HG02798 (cell line): ENCODE measurements around the gene RALGPS2.

Source experiments
- ATAC-seq: cut with Tn5 transposase; IDR thresholded peaks from one replicate; pipeline ENCODE4 v1.9.1; 2021; ENCODE audit warnings: mild to moderate bottlenecking; ENCODE audit not compliant: unreplicated experiment, poor library complexity

Gene RALGPS2

DNA sequence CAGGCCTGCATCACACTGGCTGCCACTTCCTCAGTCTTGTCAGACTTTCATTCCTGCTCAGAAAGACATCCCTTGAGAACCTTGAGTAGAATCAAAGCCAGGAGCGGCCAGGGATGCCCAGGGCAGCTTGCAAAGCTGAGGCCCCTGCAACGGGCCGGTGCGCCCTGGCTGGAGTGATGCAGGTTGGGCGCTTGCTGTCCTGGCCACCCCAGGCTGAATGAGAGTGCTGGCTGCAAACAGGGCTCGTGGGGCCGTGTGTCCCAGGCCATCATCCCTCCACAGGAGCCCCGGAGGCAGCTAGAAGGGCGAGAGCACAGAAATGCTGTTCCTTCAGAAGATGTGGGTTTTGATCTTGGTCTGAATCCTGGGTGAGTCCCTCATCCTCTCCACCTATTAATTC, 233.4 kb downstream of the RALGPS2 start:
- ATAC-seq: no peak

DNA sequence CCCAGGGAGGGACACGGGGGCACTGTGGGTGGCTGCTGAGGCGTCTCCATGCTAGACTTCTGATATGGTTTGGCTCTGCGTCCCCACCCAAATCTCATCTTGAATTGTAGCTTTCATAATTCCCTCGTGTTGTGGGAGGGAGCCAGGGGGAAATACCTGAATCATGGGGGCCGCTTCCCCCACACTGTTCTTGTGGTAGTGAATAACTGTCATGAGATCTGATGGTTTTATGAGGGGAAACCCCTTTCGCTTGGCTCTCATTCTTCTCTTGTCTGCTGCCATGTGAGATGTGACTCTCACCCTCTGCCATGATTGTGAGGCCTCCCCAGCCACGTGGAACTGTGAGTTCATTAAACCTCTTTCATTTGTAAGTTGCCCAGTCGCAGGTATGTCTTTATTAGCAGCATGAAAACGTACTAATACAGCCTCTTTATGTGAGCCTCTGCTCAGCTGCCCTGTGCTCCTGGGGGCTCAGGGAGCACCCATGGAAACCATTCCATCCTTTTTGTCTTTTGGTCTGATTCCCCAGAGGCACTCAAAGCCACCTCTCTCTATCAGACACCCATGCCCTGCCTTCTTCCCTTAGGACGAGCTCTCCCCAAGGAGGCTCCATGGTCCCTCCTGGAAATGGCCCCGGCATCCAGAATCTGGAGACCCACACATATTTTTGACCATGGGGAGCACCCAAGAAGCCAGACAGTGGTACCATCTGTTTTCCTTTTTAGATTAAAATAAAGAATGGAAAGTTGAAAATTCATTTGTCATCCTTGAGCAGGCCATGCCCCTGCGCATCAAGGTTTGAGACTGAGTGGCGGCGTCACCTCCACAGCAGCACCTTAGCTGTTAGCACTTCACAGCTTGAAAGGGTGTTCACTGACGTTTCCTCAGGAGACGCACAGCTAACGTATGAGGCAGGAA, 234.8 kb downstream of the RALGPS2 start:
- ATAC-seq: no peak

DNA sequence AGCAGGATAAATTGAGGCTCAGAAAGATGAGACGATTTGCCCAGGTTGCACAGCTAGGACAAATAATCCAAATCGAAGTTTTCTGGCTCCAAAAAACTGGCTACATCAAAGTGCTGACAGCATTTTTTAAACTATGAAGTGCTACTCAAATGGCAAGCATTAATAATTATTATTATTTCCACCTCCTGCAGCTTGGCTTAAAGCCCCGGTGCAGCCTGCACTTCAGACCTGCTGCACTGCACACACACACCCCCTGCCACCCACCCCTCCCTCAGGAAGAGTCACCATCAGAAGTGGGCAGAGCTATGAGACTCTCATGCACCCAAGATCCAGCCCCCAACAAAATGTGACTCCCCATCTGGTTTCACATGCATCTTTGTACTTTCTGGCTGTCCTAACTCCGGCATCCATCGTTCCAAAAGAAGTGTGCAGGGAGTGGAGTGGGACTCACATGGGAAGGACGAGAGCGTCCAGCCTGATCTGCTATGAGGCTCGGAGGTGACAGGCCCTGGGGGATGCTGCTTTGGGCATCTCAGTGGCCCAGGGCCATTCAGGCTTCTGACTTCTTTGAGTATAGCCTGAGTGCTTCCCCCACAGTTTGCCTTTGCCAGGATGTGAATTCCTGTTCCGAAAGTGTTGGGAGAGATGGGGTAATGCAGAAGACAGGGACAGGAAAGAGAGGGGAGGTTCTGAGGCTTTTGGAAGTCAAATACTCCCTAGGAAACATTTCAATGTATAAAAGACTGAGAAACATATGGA, 235.6 kb downstream of the RALGPS2 start:
- no peak for ATAC-seq

DNA sequence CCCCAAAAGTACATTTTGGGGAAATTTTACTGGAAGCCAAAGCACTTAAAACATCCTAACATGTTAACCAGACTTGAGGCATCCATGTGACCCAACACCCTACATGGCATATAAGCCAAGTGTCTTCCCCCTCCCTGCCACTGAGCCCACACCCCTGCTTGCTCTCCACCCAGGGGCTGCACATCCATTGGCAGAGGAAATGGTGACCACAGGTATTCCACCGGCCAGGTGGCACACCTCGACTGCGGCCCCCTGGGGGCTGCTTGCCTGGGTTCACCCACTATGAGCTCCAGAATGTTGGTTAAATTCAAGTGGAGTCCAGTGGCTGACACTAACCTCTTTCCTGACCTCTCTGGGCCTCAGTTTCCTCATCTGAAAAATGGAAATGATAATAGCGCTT, 236.3 kb downstream of the RALGPS2 start:
- ATAC-seq: no peak

DNA sequence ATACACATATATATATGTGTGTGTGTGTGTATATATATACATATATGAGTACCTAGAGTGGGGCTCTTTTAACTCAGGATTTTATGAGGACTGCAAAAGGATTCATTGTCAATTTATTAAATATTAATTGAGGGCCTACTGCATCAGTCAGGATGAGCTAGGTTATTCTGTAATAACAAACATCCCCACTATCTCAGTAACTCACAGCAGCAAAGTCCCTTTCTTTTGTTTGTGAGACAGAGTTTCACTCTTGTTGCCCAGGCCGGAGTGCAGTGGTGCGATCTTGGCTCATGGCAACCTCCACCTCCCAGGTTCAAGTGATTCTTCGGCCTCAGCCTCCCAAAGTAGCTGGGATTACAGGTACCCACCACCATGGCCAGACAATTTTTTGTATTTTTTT, 236.8 kb downstream of the RALGPS2 start:
- no peak for ATAC-seq

DNA sequence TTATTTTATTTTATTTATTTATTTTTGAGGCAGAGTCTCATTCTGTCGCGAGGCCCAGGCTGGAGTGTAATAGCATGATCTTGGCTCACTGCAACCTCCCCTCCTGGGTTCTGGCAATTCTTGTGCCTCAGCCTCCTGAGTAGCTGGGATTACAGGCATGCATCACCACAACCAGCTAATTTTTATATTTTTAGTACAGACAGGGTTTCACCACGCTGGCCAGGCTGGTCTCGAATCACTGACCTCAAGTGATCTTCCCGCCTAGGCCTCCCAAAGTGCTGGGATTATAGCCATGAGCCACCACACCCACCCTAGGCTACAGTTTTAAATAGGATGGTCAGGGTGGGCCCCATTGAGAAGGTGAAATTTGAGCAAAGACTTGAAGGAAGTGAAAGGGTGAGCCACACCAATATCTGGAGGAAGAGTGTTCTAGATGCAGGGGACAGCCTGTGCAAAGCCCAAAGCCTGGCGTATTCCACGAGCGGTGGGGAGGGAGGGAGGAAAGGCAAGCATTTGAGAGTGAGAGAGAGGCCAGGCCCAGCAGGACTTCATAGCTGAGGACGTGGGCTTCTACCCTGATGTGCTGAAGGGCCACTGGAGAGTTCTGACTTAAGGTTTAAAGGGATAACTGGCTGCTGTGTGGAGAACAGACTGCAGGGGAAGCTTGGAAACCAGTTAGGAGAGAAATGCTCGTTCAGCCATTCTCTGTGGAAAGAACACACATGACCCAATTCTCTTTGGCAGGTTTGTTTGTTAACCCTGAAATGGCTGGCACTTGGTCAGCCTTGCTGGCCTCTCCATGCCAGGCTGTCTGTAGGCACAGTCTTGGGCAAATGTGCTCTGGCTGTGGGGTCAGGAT, 238.0 kb downstream of the RALGPS2 start:
- ATAC-seq: no peak

DNA sequence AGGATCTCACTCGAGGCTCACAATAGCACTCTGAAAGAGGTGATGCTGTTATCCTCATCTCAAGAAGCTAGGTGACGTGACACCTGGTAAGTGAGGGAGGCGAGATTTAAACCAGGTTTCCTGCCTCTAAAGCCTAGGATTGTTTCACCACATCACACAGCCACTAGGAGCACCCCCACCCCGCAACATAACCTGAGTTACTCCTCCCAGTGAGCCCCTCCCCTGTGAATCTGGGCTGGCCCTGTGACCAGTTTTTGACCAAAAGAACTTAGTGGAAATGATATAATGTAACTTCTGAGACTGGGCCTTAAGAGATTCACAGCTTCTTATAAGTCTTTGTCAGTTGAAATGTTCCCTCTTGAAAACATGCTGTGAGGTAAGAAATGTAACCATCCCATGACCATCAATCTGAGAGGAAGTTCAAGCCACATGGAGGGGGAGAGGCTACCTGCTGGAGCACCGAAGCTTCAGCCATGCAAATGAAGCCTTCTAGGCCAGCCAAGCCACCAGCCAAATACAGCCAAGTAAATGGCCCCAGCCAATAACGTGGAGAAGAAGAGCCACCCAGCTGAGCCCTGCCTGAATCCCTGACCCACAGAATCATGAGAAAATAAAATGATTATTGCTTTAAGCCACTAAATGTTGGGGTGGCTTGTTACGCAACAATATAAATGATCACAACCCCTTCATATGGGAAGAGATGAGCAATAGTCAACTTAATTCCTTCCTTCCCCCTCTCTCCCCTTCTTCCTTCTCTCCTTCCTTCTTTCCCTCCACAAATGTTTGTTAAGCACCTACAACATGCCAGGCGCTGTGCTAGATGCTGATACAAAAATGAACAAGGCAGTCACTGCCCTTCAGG, 239.7 kb downstream of the RALGPS2 start:
- ATAC-seq: no peak

DNA sequence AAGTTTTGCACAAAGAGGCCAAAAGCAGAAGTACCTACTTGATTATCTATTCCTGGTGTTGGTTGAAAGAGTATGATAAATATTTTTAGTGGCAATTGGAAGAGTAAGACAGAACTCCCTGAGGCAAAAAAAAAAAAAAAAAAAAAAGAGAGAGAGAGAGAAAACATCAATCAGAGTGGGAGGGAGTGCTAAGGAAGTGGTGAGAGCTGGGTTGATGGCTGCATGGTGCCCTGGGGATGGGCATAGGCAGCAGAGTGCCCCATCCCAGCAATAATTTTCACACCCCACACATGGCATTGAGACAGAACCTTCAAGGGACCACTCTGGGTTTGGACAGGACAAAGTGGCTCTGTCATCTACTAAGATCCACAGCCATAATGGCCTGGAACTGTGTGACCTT, 241.3 kb downstream of the RALGPS2 start:
- ATAC-seq: no peak

DNA sequence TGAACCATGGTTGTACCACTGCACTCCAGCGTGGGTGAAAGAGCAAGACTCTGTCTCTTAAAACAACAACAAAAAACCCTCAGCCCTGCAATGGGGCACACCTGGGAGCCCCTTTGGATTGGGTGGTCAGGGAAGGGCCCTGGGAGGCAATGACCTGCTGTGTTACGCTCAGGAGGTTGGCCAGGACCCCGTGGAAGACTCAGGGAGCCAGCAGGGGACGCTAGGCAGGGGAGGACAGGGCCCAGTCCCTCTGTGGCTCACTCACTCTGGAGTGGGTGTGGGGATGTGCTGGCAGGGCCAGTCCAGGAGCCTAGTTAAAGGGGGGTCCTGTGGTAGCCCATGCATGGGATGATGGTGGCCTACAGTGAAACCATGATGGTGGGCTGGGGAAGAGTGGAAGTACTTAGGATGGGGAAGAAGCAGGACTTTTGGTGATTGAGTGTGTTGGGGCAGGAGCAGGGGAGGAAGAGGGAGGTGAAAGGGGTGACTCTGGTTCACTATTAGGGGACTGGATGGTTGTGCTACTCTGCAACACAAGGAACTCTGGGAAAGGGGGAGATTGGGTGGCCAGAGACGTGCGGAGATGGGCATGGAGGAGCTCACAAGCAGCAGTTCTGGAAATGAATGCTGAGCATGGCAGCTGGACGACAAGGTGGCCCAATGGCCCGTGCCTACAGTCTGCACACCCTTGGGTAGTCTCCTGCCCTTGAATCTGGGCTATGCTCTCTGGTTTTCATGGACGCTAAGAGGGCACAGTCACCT, 244.4 kb downstream of the RALGPS2 start:
- no peak for ATAC-seq

DNA sequence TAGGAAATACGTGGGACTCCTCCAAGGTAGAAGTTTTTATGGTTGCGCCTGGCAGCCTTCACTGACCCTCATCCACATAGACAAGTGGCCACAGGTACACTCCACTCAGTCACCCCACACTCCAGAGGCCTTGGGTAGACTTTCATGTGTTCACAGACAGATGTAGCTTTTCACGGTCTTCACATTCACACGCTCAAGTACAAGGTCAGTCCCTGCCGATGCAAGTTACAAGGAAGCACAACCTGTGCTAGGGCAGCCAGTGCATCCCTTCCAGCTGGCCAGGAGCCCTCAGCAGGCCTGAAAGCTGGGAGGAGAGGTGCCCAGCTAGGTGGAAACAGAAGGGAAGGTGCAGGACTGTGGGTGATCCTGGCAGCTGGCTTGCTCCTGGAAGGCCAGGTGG, 245.1 kb downstream of the RALGPS2 start:
- no peak for ATAC-seq
